ENCODE results near the gene DSCAML1.

DSCAML1 gene

GRCh38 chr11:117505285-117505970 lies 291.6 kb downstream of the DSCAML1 start:
- no peak for TF ChIP-seq CTCF (IDR thresholded peaks at IDR 0.05; ENCODE audit: extremely low read depth, insufficient read depth, missing control alignments)
- in situ Hi-C loops (cut with MboI; ENCODE audit: low pct_unique_long_range_greater_than_20kb, low sequenced_read_pairs, unreplicated experiment): no loop called here
- no peak for DNase-seq (ENCODE audit: low spot score)

GRCh38 chr11:117502779-117503100 lies 294.3 kb downstream of the DSCAML1 start:
- no peak for TF ChIP-seq CTCF (IDR thresholded peaks at IDR 0.05; ENCODE audit: extremely low read depth, insufficient read depth, missing control alignments)
- in situ Hi-C loops (cut with MboI; ENCODE audit: low pct_unique_long_range_greater_than_20kb, low sequenced_read_pairs, unreplicated experiment): no loop called here
- DNase-seq (ENCODE audit: low spot score): no peak

DNA sequence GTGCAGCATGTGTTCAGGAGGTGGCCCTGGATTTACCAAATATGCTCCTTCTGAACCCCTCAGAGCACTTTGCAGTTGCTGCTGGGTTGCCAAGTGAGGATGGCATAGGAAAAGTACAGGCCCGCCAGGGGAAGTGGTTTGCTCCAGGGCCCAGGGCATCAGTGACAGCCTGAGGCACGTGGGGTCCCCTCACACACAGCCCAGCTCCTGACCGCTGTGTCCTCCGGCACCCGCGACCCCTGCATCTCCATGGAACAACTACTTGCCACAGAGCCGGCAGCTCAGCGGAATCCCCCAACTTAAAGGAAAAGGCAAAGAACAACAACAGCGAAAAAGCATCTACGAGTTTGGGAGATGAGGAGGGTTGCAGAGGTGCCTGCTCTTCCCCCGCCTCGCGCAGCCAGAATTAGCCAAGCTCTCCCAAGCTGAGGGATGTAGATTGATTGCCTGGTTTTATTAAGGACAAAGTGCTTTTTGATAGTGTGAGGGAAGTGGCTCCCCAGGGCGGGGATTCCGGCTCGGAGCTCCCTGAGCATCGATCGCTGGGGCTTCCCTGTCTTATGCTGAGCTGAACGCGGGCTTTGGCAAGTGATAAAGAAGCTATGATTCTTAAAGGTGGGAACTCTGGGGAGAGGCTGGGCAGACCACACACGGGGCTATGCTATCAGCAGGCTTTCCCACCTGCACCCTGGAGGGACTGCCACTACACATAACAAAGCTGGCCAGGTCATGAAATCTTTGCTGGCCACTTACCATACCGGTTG lies 294.8 kb downstream of the DSCAML1 start:
- no peak for TF ChIP-seq CTCF (IDR thresholded peaks at IDR 0.05; ENCODE audit: extremely low read depth, insufficient read depth, missing control alignments)
- in situ Hi-C loops (cut with MboI; ENCODE audit: low pct_unique_long_range_greater_than_20kb, low sequenced_read_pairs, unreplicated experiment): no loop called here
- no peak for DNase-seq (ENCODE audit: low spot score)

GRCh38 chr11:117501237-117501898 lies 295.6 kb downstream of the DSCAML1 start:
- DNase-seq (ENCODE audit: low spot score): no peak
- in situ Hi-C loops (cut with MboI; ENCODE audit: low pct_unique_long_range_greater_than_20kb, low sequenced_read_pairs, unreplicated experiment): no loop called here
- no peak for TF ChIP-seq CTCF (IDR thresholded peaks at IDR 0.05; ENCODE audit: extremely low read depth, insufficient read depth, missing control alignments)

- TF ChIP-seq CTCF (IDR thresholded peaks at IDR 0.05; ENCODE audit: extremely low read depth, insufficient read depth, missing control alignments): no peak
- in situ Hi-C loops (cut with MboI; ENCODE audit: low pct_unique_long_range_greater_than_20kb, low sequenced_read_pairs, unreplicated experiment): no loop called here
- no peak for DNase-seq (ENCODE audit: low spot score)
Observed at GRCh38 chr11:117498791-117499190, 298.2 kb downstream of the DSCAML1 start.

GRCh38 chr11:117497206-117497951 lies 299.6 kb downstream of the DSCAML1 start:
- TF ChIP-seq CTCF (IDR thresholded peaks at IDR 0.05; ENCODE audit: extremely low read depth, insufficient read depth, missing control alignments): no peak
- DNase-seq (ENCODE audit: low spot score): no peak
- in situ Hi-C loops (cut with MboI; ENCODE audit: low pct_unique_long_range_greater_than_20kb, low sequenced_read_pairs, unreplicated experiment): no loop called here
